Ovary (tissue), 3 donors: Measurements from ENCODE around the gene TET2.

Experiments used
- CTCF ChIP-seq, 3 donors: fragments of 450-650 bp in 2 of 3; fragments of 200-600 bp in 1 of 3; IDR thresholded peaks; one replicate each; pipeline versions ENCODE4 v1.5.1 to v1.8.0; 2016 to 2022; ENCODE audit warnings: antibody characterized with exemption in 3 of 3, mild to moderate bottlenecking in 1 of 3
- EP300 ChIP-seq: sonication (generic); formaldehyde crosslinking; IDR thresholded peaks from one replicate; pipeline ENCODE4 v1.6.1; 2017; ENCODE audit warnings: antibody characterized with exemption
- POLR2A ChIP-seq: fragments of 450-650 bp; IDR thresholded peaks from one replicate; pipeline ENCODE4 v1.6.1; 2017; ENCODE audit warnings: antibody characterized with exemption, mild to moderate bottlenecking, moderate library complexity
- donor health status: DM: no; HTN: no; CAD: no.

GRCh38 chr4:105273230-105273629, 126.6 kb downstream of the TET2 start:
- TF ChIP-seq CTCF (IDR thresholded peaks at IDR 0.05) (no peak), POLR2A (no peak), EP300 (no peak)
